IPS-15b (cell line): ENCODE results near the gene CACNA2D1.
A peak's percentile ranks its signal among the peaks of the same experiment; 100 is the strongest.

ENCODE experiments used
- H3K27me3 ChIP-seq: one replicate; pipeline ENCODE4 v1.6.1; 2013; ENCODE audit warnings: low read length; ENCODE audit not compliant: control insufficient read depth, insufficient read depth
- H3K36me3 ChIP-seq: one replicate; pipeline ENCODE4 v1.6.1; 2013; ENCODE audit warnings: low read length; ENCODE audit not compliant: control insufficient read depth, insufficient read depth
- H3K4me1 ChIP-seq: one replicate; pipeline ENCODE4 v1.6.1; 2013; ENCODE audit warnings: mild to moderate bottlenecking, low read length; ENCODE audit not compliant: control insufficient read depth, insufficient read depth
- H3K4me3 ChIP-seq: one replicate; pipeline ENCODE4 v1.5.1; 2013; ENCODE audit warnings: low read depth, low read length
- H3K9ac ChIP-seq: one replicate; pipeline ENCODE4 v1.6.1; 2013; ENCODE audit warnings: low read depth, mild to moderate bottlenecking, low read length
- H3K9me3 ChIP-seq: one replicate; pipeline ENCODE4 v1.6.1; 2013; ENCODE audit warnings: mild to moderate bottlenecking, low read length; ENCODE audit not compliant: control insufficient read depth, insufficient read depth

The CACNA2D1 gene

DNA sequence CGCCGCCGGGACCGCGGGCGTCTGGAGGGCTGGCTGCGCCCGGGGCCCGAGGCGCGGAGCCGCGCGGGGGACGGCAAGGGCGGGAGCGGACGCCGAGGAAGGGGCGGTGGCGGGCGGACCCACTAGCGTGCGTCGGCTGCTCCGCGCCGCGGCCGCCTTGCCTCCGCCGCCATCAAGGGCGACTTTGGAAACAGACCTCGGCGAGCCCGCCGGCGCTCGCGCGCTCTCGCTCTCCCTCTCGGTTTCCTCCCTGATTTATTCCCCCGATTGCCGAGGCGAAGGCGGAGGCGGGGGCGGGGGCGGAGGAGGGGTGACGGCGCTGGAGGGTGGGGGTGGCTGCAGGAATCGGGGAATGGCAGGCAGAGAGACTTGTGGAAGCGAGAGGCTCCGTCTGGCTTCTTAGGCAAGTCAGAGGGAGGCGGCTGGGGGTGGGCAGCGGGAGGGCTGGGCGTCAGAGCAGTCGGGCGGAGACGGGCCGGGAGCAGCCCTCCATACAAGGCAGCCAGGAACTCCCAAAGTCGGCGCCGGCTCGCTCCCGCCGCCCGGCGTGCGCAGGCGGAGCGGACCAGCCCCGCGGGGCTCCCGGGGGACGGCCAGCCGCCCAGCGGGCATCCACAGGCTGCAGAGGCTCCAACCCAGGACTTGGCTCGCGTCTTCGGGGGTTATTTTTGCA lies at the start of gene CACNA2D1:
Gene CACNA2D1, minus strand, starts transcription at position 231 of the 673 bp plus-strand sequence.
- Histone ChIP-seq H3K4me3 (peak within 1 kb of the TSS; percentile 82), H3K9ac (peak within 1 kb of the TSS; percentile 32), H3K36me3 (no peaks in the 10 kb centered on the region), H3K9me3 (no peaks in the 10 kb centered on the region), H3K4me1 (peaks cover 18% of the 10 kb centered on the region), H3K27me3 (peaks cover 7% of the 10 kb centered on the region)

GRCh38 chr7:82481499-82482097 lies 38.0 kb upstream of the CACNA2D1 start:
- H3K9ac ChIP-seq = no peak overlapping the region
- no peaks in the 10 kb centered on the region for H3K27me3 ChIP-seq
- no peak overlapping the region for H3K4me3 ChIP-seq
- H3K9me3 ChIP-seq = no peaks in the 10 kb centered on the region
- H3K4me1 ChIP-seq = no peaks in the 10 kb centered on the region
- no peaks in the 10 kb centered on the region for H3K36me3 ChIP-seq

- no peaks in the 10 kb centered on the region for H3K9me3 ChIP-seq
- H3K27me3 ChIP-seq = no peaks in the 10 kb centered on the region
- H3K9ac ChIP-seq = no peak overlapping the region
- no peaks in the 10 kb centered on the region for H3K4me1 ChIP-seq
- H3K36me3 ChIP-seq = no peaks in the 10 kb centered on the region
- H3K4me3 ChIP-seq = no peak overlapping the region
These were observed 34.3 kb upstream of the CACNA2D1 start for GRCh38 chr7:82477733-82478515.

DNA sequence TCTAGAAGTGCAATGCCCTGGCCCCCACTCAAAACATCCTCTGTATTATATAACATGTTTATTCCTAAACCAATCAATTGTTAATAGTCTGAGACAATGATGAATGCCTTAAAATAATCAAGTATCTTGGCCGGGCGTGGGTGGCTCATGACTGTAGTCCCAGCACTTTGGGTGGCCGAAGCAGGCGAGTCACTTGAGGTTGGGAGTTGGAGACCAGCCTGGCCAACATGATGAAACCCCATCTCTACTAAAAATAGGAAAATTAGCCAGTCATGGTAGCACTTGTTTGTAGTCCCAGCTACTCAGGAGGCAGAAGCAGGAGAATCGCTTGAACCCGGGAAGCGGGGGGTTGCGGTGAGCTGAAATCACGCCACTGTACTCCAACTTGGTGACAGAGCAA lies 29.4 kb upstream of the CACNA2D1 start:
- Histone ChIP-seq H3K36me3 (no peaks in the 10 kb centered on the region), H3K4me1 (peaks cover 8% of the 10 kb centered on the region), H3K4me3 (no peak overlapping the region), H3K27me3 (no peaks in the 10 kb centered on the region), H3K9ac (no peak overlapping the region), H3K9me3 (no peaks in the 10 kb centered on the region)

- peaks cover 8% of the 10 kb centered on the region for H3K4me1 ChIP-seq
- no peak overlapping the region for H3K9ac ChIP-seq
- no peaks in the 10 kb centered on the region for H3K36me3 ChIP-seq
- no peaks in the 10 kb centered on the region for H3K27me3 ChIP-seq
- no peak overlapping the region for H3K4me3 ChIP-seq
- H3K9me3 ChIP-seq = no peaks in the 10 kb centered on the region
These were observed 27.9 kb upstream of the CACNA2D1 start for GRCh38 chr7:82471351-82472020.

DNA sequence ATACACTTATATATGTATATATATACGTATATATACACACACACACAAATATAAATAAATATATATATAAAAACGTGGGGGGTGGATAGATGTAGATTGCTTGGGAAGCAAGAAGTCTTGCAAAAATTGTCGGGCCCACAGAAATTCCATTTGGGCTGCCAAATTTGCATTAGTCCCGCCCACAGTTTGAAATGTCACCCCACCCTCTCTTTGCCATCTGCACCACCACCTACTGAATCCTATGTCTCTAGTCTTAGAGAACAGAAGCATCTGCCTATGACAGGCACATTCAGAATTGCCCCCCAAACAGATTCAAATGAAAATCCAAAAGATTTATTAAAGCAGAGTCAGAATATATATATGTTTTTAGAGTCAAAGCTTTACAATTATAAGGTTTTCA lies 25.6 kb upstream of the CACNA2D1 start:
- no peaks in the 10 kb centered on the region for H3K27me3 ChIP-seq
- H3K4me1 ChIP-seq = peaks cover 8% of the 10 kb centered on the region
- no peaks in the 10 kb centered on the region for H3K36me3 ChIP-seq
- no peak overlapping the region for H3K9ac ChIP-seq
- H3K4me3 ChIP-seq = no peak overlapping the region
- H3K9me3 ChIP-seq = no peaks in the 10 kb centered on the region

- Histone ChIP-seq H3K27me3 (no peaks in the 10 kb centered on the region), H3K36me3 (no peaks in the 10 kb centered on the region), H3K4me3 (no peak overlapping the region), H3K4me1 (peaks cover 8% of the 10 kb centered on the region), H3K9me3 (no peaks in the 10 kb centered on the region), H3K9ac (no peak overlapping the region)
These were observed 24.9 kb upstream of the CACNA2D1 start for GRCh38 chr7:82468435-82468834.

GRCh38 chr7:82467020-82467419 lies 23.4 kb upstream of the CACNA2D1 start:
- no peaks in the 10 kb centered on the region for H3K9me3 ChIP-seq
- H3K4me1 ChIP-seq = peaks cover 8% of the 10 kb centered on the region
- no peaks in the 10 kb centered on the region for H3K36me3 ChIP-seq
- H3K27me3 ChIP-seq = no peaks in the 10 kb centered on the region
- H3K9ac ChIP-seq = no peak overlapping the region
- H3K4me3 ChIP-seq = no peak overlapping the region

- Histone ChIP-seq H3K9me3 (no peaks in the 10 kb centered on the region), H3K36me3 (no peaks in the 10 kb centered on the region), H3K27me3 (no peaks in the 10 kb centered on the region), H3K4me3 (no peak overlapping the region), H3K4me1 (no peaks in the 10 kb centered on the region), H3K9ac (no peak overlapping the region)
These were observed 20.8 kb upstream of the CACNA2D1 start for GRCh38 chr7:82464372-82464771.

- Histone ChIP-seq H3K4me3 (no peak overlapping the region), H3K27me3 (no peaks in the 10 kb centered on the region), H3K4me1 (no peaks in the 10 kb centered on the region), H3K9ac (no peak overlapping the region), H3K9me3 (no peaks in the 10 kb centered on the region), H3K36me3 (no peaks in the 10 kb centered on the region)
These were observed 11.7 kb upstream of the CACNA2D1 start for GRCh38 chr7:82455295-82455694.

DNA sequence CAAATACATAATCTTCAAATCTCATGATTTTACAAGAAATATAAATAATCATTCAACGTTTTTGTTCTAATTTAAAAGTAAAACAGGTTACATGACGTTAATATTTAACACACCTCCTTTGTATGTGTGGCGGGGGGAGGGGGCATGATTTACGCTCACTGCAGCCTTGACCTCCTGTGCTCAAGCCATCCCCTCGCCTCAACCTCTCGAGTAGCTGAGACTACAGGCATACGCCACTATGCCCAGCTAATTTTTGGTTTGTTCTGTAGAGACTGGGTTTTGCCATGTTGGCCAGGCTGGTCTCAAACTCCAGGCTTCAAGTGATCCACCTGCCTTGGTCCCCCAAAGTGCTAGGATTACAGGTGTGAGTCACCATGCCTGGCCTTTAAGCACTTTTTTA lies 7.2 kb upstream of the CACNA2D1 start:
- Histone ChIP-seq H3K36me3 (no peaks in the 10 kb centered on the region), H3K27me3 (peaks cover 3% of the 10 kb centered on the region), H3K9me3 (no peaks in the 10 kb centered on the region), H3K4me1 (peaks cover 7% of the 10 kb centered on the region), H3K9ac (no peak overlapping the region), H3K4me3 (no peak overlapping the region)
